GM12864 (cell line): ENCODE measurements around the gene ASS1.

Source experiments
- DNase-seq: peaks from one replicate; pipeline ENCODE4 v3.0.0-alpha.2; 2011; ENCODE audit warnings: low read depth
- H3K4me3 ChIP-seq: 2 replicates; pipeline ENCODE4 v1.5.1; 2011; ENCODE audit warnings: mild to moderate bottlenecking, low read depth, low read length, control low read depth
- TF ChIP-seq, protein P1 (sequence below): IDR thresholded peaks from 2 replicates; pipeline ENCODE4 v1.5.1; 2011; ENCODE audit warnings: low read depth, mild to moderate bottlenecking, moderate library complexity, low read length, control low read depth, inconsistent platforms; ENCODE audit errors: missing control alignments

The ASS1 gene

DNA sequence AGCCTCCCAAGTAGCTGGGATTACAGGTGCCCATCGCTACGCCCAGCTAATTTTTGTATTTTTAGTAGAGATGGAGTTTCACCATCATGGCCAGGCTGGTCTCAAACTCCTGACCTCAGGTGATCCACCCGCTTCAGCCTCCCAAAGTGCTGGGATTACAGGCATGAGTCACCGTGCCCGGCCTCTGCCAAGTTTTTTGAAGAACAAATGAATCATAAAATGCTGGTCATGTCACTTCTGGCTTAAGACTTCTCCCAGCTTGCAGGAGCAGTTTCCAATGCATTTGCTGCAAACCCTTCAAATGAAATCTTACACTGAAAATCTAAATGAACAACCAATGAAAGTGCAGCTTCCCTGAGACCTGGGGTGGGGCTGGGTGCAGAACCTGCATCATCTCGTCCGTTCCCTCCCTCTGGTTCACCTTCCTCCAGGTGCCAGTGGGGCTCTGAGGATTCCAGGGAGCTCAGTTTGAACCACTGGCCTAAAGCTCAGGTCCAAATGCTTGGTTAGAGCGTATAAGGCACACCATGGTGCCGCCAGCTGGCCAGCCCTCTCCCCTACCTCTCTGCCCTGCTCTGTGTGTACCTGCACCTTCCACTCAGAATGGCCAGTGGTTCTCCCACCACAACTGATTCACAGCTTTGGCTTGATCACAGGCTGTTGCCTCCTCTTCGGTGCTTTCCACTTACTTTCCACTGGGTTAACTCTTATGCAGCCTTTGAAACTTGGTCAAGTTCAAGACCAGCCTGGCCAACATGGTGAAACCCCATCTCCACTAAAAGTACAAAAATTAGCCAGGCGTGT, 94.9 kb downstream of the ASS1 start:
- no peak overlapping the region for H3K4me3 ChIP-seq
- TF ChIP-seq, protein P1, sequence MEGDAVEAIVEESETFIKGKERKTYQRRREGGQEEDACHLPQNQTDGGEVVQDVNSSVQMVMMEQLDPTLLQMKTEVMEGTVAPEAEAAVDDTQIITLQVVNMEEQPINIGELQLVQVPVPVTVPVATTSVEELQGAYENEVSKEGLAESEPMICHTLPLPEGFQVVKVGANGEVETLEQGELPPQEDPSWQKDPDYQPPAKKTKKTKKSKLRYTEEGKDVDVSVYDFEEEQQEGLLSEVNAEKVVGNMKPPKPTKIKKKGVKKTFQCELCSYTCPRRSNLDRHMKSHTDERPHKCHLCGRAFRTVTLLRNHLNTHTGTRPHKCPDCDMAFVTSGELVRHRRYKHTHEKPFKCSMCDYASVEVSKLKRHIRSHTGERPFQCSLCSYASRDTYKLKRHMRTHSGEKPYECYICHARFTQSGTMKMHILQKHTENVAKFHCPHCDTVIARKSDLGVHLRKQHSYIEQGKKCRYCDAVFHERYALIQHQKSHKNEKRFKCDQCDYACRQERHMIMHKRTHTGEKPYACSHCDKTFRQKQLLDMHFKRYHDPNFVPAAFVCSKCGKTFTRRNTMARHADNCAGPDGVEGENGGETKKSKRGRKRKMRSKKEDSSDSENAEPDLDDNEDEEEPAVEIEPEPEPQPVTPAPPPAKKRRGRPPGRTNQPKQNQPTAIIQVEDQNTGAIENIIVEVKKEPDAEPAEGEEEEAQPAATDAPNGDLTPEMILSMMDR, result no peak
- no peak for DNase-seq

DNA sequence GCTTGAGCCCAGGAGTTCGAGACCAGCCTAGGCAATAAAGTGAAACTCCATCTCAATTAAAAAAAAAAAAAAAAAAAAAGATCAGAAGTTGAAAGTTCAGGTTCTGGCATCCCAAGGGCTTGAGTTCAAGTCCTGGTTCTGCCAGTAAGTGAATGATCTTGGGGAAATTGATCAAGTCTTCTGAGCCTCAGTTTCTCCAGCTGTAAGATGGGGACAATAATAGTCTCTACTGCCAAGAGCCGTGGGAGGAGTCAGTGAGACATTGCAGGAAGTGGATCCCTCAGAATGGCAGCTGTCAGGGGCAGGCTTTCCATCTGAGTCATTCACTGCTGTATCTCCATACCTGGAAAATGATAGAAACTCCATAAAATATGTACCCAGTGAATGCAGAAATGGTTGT, 96.8 kb downstream of the ASS1 start:
- TF ChIP-seq, protein P1, result no peak
- no peak overlapping the region for H3K4me3 ChIP-seq
- no peak for DNase-seq

DNA sequence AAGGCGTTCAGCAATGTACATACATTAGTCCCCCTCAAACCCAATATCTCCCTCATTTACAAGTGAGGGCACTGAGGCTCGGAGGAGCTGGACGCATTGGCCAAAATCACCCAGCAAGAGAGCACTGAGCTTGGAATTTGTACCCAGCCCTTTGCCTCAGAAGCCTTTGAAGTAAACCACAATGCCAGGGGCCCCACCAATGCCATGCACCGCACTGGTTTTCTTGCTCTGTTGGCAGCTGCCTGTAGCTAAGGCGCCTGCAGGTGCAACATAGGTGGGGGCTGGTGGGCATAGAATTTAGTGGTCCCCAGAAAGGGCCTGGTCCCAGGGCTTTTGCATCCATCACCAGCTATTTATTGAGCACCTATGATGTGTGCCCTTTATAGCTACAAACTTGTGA, 97.3 kb downstream of the ASS1 start:
- H3K4me3 ChIP-seq, result no peak overlapping the region
- TF ChIP-seq, protein P1, result no peak
- no peak for DNase-seq

- TF ChIP-seq, protein P1, result no peak
- no peak overlapping the region for H3K4me3 ChIP-seq
- no peak for DNase-seq
These were observed 97.9 kb downstream of the ASS1 start for GRCh38 chr9:130542457-130543228.

DNA sequence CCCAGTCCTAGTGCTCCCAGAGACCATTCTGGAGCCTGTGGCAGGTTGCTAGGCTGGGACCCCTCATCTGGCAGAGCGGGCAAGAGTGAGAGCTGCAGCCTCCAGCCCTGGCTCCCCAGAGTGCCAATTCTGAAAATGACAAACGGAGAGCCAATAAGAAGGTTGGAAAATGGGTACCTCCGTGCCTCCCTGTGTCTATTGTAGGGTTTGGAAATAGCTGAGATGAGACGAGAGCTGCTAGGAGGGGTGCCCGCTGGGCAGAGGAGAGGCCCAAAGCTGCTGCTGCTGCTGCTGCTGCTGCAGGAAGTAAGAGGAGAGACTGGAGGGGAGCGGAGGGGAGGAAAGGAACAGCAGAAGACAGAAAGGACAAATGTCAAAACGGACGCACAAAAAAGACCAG, 98.6 kb downstream of the ASS1 start:
- TF ChIP-seq, protein P1, result no peak
- H3K4me3 ChIP-seq, result no peak overlapping the region
- no peak for DNase-seq

GRCh38 chr9:130543859-130544258, 99.1 kb downstream of the ASS1 start:
- DNase-seq, result no peak
- TF ChIP-seq, protein P1, result no peak
- no peak overlapping the region for H3K4me3 ChIP-seq
